ENCODE data around the gene CAVIN2.

GRCh38 chr2:191851158-191851557 lies 4.3 kb upstream of the CAVIN2 start:
- TF ChIP-seq CTCF (conservative IDR thresholded peaks at IDR 0.05; ENCODE audit: low read depth, low read length) (no peak), EZH2 (IDR thresholded peaks at IDR 0.05; ENCODE audit: low read length, unreplicated experiment) (no peak), EZH2phosphoT487 (IDR thresholded peaks at IDR 0.05; ENCODE audit: borderline replicate concordance, low read length) (no peak)
